A549 (cell line): ENCODE results near the gene OR4M1. TPM values are rescaled to one million over a fixed set of nuclear protein-coding genes. Genes with fewer than 3 reads are reported as not detected.
"Not testable (repeated sequence)": the region's sequence is repeated elsewhere in the genome, so short reads cannot be mapped to it uniquely, and the experiment has no call there.

Source experiments
- ATAC-seq, 2 experiments: fragments of 200-7000 bp in 1 of 2; fragments of >200 bp in 1 of 2; cut with Nextera tagmentation in 1 of 2; cut with Tn5 transposase in 1 of 2; 3 replicates each; pipeline versions ENCODE4 v1.8.0 to v1.9.1; 2018 to 2020; ENCODE audit warnings: mild to moderate bottlenecking in 1 of 2, moderate library complexity in 1 of 2
- CTCF ChIA-PET: fragments of 300-600 bp; sonication (Branson Sonifier 250); formaldehyde crosslinking; extraction: SDS; loops from one replicate; lab custom pipeline; 2021; ENCODE audit warnings: antibody characterized with exemption, inconsistent platforms; lab: Yijun Ruan, JAX
- POLR2A ChIA-PET: fragments of 350-600 bp; formaldehyde crosslinking; extraction: SDS; loops from one replicate; lab custom pipeline; 2021; ENCODE audit warnings: antibody characterized with exemption, inconsistent platforms; lab: Yijun Ruan, JAX
- DNase-seq, 2 experiments: peaks; one replicate each; pipeline versions ENCODE4 v3.0.0 to v3.0.0-alpha.2; 2011 to 2016; ENCODE audit warnings: low read depth in 1 of 2, low spot score in 1 of 2
- FAIRE-seq: peaks from 2 replicates; lab custom pipeline; 2011; peaks lifted over from hg19 to GRCh38; lab: Jason Lieb, UNC
- H3K27ac ChIP-seq, 2 experiments: fragments of >200 bp; sonication (Bioruptor Twin); formaldehyde crosslinking; 3 replicates each; pipeline ENCODE4 v1.5.1; 2016 to 2017
- H3K4me1 ChIP-seq: fragments of >200 bp; sonication (Bioruptor Twin); formaldehyde crosslinking; 3 replicates; pipeline ENCODE4 v1.6.1; 2016
- H3K4me2 ChIP-seq: fragments of >200 bp; sonication (Bioruptor Twin); formaldehyde crosslinking; 3 replicates; pipeline ENCODE4 v1.6.1; 2016
- H3K4me3 ChIP-seq: fragments of >200 bp; sonication (Bioruptor Twin); formaldehyde crosslinking; 3 replicates; pipeline ENCODE4 v1.5.1; 2016
- H3K9me3 ChIP-seq: fragments of >200 bp; sonication (Bioruptor Twin); formaldehyde crosslinking; 3 replicates; pipeline ENCODE4 v1.6.1; 2016
- BCL3 ChIP-seq: fragments of >200 bp; sonication (Bioruptor Twin); formaldehyde crosslinking; IDR thresholded peaks from 3 replicates; pipeline ENCODE4 v1.6.1; 2016
- CBX8 ChIP-seq: fragments of 200-600 bp; sonication (generic); IDR thresholded peaks from 2 replicates; pipeline ENCODE4 v1.6.1; 2016
- E2F6 ChIP-seq: IDR thresholded peaks from 2 replicates; pipeline ENCODE4 v1.6.1; 2012; ENCODE audit warnings: low read depth, borderline replicate concordance
- EHMT2 ChIP-seq: fragments of 200-600 bp; sonication (generic); IDR thresholded peaks from 2 replicates; pipeline ENCODE4 v1.6.1; 2016; ENCODE audit warnings: antibody characterized with exemption, low read depth, mild to moderate bottlenecking, moderate library complexity
- EP300 ChIP-seq, 2 experiments: fragments of >200 bp; sonication (Bioruptor Twin); formaldehyde crosslinking; IDR thresholded peaks; 2 replicates in 1 of 2; 3 replicates in 1 of 2; pipeline ENCODE4 v1.6.1; 2016 to 2017
- ESRRA ChIP-seq: fragments of 150-350 bp; IDR thresholded peaks from 2 replicates; pipeline ENCODE4 v1.6.1; 2014; ENCODE audit warnings: mild to moderate bottlenecking, low read length, borderline replicate concordance
- FOSB ChIP-seq: fragments of 250-450 bp; sonication (Bioruptor Pico); IDR thresholded peaks from 2 replicates; pipeline ENCODE4 v1.5.0; 2020; ENCODE audit warnings: mild to moderate bottlenecking, moderate library complexity
- FOSL2 ChIP-seq, 2 experiments: fragments of 450-650 bp in 1 of 2; fragments of >200 bp in 1 of 2; sonication (Bioruptor Twin) in 1 of 2; formaldehyde crosslinking; IDR thresholded peaks; 2 replicates each; pipeline versions ENCODE4 v1.5.0 to v1.6.1; 2016 to 2020; ENCODE audit warnings: mild to moderate bottlenecking in 1 of 2, moderate library complexity in 1 of 2
- FOXS1 ChIP-seq: fragments of 250-450 bp; sonication (Bioruptor Pico); IDR thresholded peaks from 2 replicates; pipeline ENCODE4 v1.5.0; 2020; ENCODE audit warnings: mild to moderate bottlenecking, moderate library complexity
- HMGXB4 ChIP-seq: fragments of 250-450 bp; sonication (Bioruptor Pico); IDR thresholded peaks from 2 replicates; pipeline ENCODE4 v1.5.0; 2021; ENCODE audit warnings: mild to moderate bottlenecking, moderate library complexity, borderline replicate concordance
- HOXB13 ChIP-seq: fragments of 250-450 bp; sonication (Bioruptor Pico); IDR thresholded peaks from 2 replicates; pipeline ENCODE4 v1.5.0; 2020; ENCODE audit warnings: low read depth, mild to moderate bottlenecking, moderate library complexity
- HOXB5 ChIP-seq: fragments of 250-450 bp; sonication (Bioruptor Pico); IDR thresholded peaks from 2 replicates; pipeline ENCODE4 v1.5.0; 2020; ENCODE audit warnings: mild to moderate bottlenecking, moderate library complexity
- KDM1A ChIP-seq: fragments of 200-600 bp; sonication (generic); IDR thresholded peaks from 2 replicates; pipeline ENCODE4 v1.6.1; 2016; ENCODE audit warnings: low read depth, mild to moderate bottlenecking
- KDM5A ChIP-seq: fragments of 200-600 bp; sonication (generic); IDR thresholded peaks from 2 replicates; pipeline ENCODE4 v1.6.1; 2016; ENCODE audit warnings: antibody characterized with exemption, mild to moderate bottlenecking
- PHF8 ChIP-seq: fragments of 200-600 bp; sonication (generic); IDR thresholded peaks from 2 replicates; pipeline ENCODE4 v1.6.1; 2016; ENCODE audit warnings: low read depth, mild to moderate bottlenecking, antibody characterized with exemption, moderate library complexity, borderline replicate concordance
- POLR2A ChIP-seq: IDR thresholded peaks from 2 replicates; pipeline ENCODE4 v1.6.1; 2012; ENCODE audit warnings: mild to moderate bottlenecking, low read length
- RAD21 ChIP-seq, 2 experiments: fragments of >200 bp in 1 of 2; sonication (Bioruptor Twin) in 1 of 2; formaldehyde crosslinking in 1 of 2; IDR thresholded peaks in 1 of 2; conservative IDR thresholded peaks in 1 of 2; 2 replicates in 1 of 2; 3 replicates in 1 of 2; pipeline ENCODE4 v1.6.1; 2012 to 2018; ENCODE audit warnings: inconsistent platforms in 1 of 2
- REST ChIP-seq: fragments of 200-600 bp; sonication (generic); IDR thresholded peaks from 2 replicates; pipeline ENCODE4 v1.6.1; 2016; ENCODE audit warnings: antibody characterized with exemption, mild to moderate bottlenecking, moderate library complexity
- ZFP36 ChIP-seq: fragments of 450-650 bp; IDR thresholded peaks from 2 replicates; pipeline ENCODE4 v1.6.1; 2014; ENCODE audit warnings: borderline replicate concordance; ENCODE audit not compliant: partially characterized antibody
- WGBS: methylation state at CpG from one replicate; pipeline ENCODE4 v1.1.6; 2017; ENCODE audit errors: missing lambda C conversion rate; 5-methylcytosine and 5-hydroxymethylcytosine counted together
- polyA plus RNA-seq, 4 experiments: library from polyadenylated mRNA; depleted of rRNA in 3 of 4; stranded (reverse); fragments of >200 nt; fragmentation: RNase III in 1 of 4; extraction: RNeasy Plus Mini Kit Qiagen cat#74134 plus additional on column Dnase treatment in 1 of 4; gene quantifications; 2 replicates in 3 of 4; 3 replicates in 1 of 4; pipeline ENCODE4 v1.2.3, GENCODE V29; 2011 to 2017

The OR4M1 gene
- polyA plus RNA-seq, 2 of the 4 experiments (the other 2 are of a cell fraction): not detected

- ATAC-seq: peak in 1 of 2 experiments; percentile 24; a peak in 1 of 6 replicates
- WGBS: 20% methylated on average over 1 of the region's 1 CpG
Measured at GRCh38 chr14:19743256-19743655, 30.0 kb upstream of the OR4M1 start, which contains the start of gene OR4Q3. Gene OR4Q3, plus strand, starts transcription at chr14:19743571.

GRCh38 chr14:19752316-19752715 is 21.0 kb upstream of the OR4M1 start:
- H3K4me1 ChIP-seq, H3K4me2 ChIP-seq, POLR2A ChIA-PET, H3K27ac ChIP-seq, CTCF ChIA-PET, DNase-seq, H3K9me3 ChIP-seq, FAIRE-seq, H3K4me3 ChIP-seq, ATAC-seq: not testable (repeated sequence)

More at GRCh38 chr14:19743256-19743655, 30.0 kb upstream of the OR4M1 start, which contains the start of gene OR4Q3:
- H3K4me2 ChIP-seq: no peak within 1 kb of the TSS
- H3K27ac ChIP-seq: no peak within 1 kb of the TSS
- ChIA-PET POLR2A (no interaction called here), CTCF (interaction anchor here (1.2 kb wide), 1 partner anchor 11 kb away, joined by 3 read pairs; no protein-coding TSS in a partner anchor)
- H3K9me3 ChIP-seq: no peaks in the 10 kb centered on the region
- TF ChIP-seq FOSL2 (IDR thresholded peaks at IDR 0.05): no peak
- no peak for TF ChIP-seq FOSL2 (CRISPR knock-in tag; IDR thresholded peaks at IDR 0.05)
- TF ChIP-seq CBX8: no peak
- no peak for TF ChIP-seq REST
- no peak for TF ChIP-seq KDM1A
- TF ChIP-seq BCL3: no peak
- TF ChIP-seq ESRRA: no peak
- no peak for TF ChIP-seq EP300 (IDR thresholded peaks at IDR 0.05)
- no peak for TF ChIP-seq HOXB5 (CRISPR knock-in tag)
- no peak for TF ChIP-seq POLR2A
- no peak for TF ChIP-seq FOSB (CRISPR knock-in tag)
- TF ChIP-seq EHMT2: no peak
- TF ChIP-seq KDM5A: no peak
- TF ChIP-seq E2F6: no peak
- TF ChIP-seq PHF8: no peak
- no peak for TF ChIP-seq HMGXB4
- no peak for TF ChIP-seq HOXB13 (CRISPR knock-in tag)
- no peak for TF ChIP-seq RAD21 (conservative IDR thresholded peaks at IDR 0.05 in 1 of 2, IDR thresholded peaks at IDR 0.05 in 1 of 2)
- TF ChIP-seq FOXS1: no peak
- TF ChIP-seq ZFP36: no peak
- FAIRE-seq: no peak
- no peaks in the 10 kb centered on the region for H3K4me1 ChIP-seq
- H3K4me3 ChIP-seq: no peak within 1 kb of the TSS
- no peak for DNase-seq
